Fibroblast of villous mesenchyme (primary cell): Measurements from ENCODE around the gene CWF19L1. TPM values are rescaled to one million over a fixed set of nuclear protein-coding genes. Genes with fewer than 3 reads are reported as not detected.

Experiments
- DNase-seq: peaks from one replicate; pipeline ENCODE4 v3.0.0-alpha.2; 2010; ENCODE audit warnings: low read depth
- H3K4me3 ChIP-seq: 2 replicates; pipeline ENCODE4 v1.5.1; 2011; ENCODE audit warnings: low read depth, mild to moderate bottlenecking, low read length
- CTCF ChIP-seq: IDR thresholded peaks from 2 replicates; pipeline ENCODE4 v1.5.1; 2012; ENCODE audit warnings: low read depth, mild to moderate bottlenecking, low read length; ENCODE audit not compliant: insufficient read depth
- total RNA-seq: library from RNA; depleted of rRNA; stranded (reverse); fragments of >200 nt; gene quantifications from 2 replicates; pipeline ENCODE4 v1.2.3, GENCODE V29; 2012

Gene CWF19L1
- total RNA-seq, 1 donor = 36.3 TPM

GRCh38 chr10:100223879-100224278, 43.6 kb downstream of the CWF19L1 start:
- DNase-seq = no peak
- no peak overlapping the region for H3K4me3 ChIP-seq
- no peak for TF ChIP-seq CTCF

GRCh38 chr10:100222529-100222928, 44.9 kb downstream of the CWF19L1 start:
- TF ChIP-seq CTCF = no peak
- H3K4me3 ChIP-seq = no peak overlapping the region
- no peak for DNase-seq

- DNase-seq = no peak
- no peak overlapping the region for H3K4me3 ChIP-seq
- TF ChIP-seq CTCF = no peak
These were observed 51.4 kb downstream of the CWF19L1 start for GRCh38 chr10:100216006-100216405.

GRCh38 chr10:100209303-100209702, 58.1 kb downstream of the CWF19L1 start:
- DNase-seq = peak; percentile 18
- no peak overlapping the region for H3K4me3 ChIP-seq
- TF ChIP-seq CTCF = no peak

- no peak overlapping the region for H3K4me3 ChIP-seq
- TF ChIP-seq CTCF = no peak
- DNase-seq = no peak
These were observed 59.2 kb downstream of the CWF19L1 start for GRCh38 chr10:100208276-100208675.

GRCh38 chr10:100204370-100204769, 63.1 kb downstream of the CWF19L1 start:
- DNase-seq = no peak
- TF ChIP-seq CTCF = no peak
- H3K4me3 ChIP-seq = no peak overlapping the region

GRCh38 chr10:100201549-100201948, 65.9 kb downstream of the CWF19L1 start:
- no peak for TF ChIP-seq CTCF
- DNase-seq = no peak

More at GRCh38 chr10:100201549-100201948, 65.9 kb downstream of the CWF19L1 start:
- H3K4me3 ChIP-seq = no peak overlapping the region
